Ecto neural progenitor cell (in vitro differentiated cells): Measurements from ENCODE around the gene ADORA1.

ENCODE experiments used
- DNase-seq: peaks from one replicate; pipeline ENCODE4 v3.0.0-alpha.2; 2018; ENCODE audit warnings: low spot score

ADORA1 gene

GRCh38 chr1:203186446-203187303, 59.1 kb downstream of the ADORA1 start, which contains the start of gene CHI3L1:
Gene CHI3L1, minus strand, starts transcription at chr1:203186704. Its CDS starts 81 bp downstream, at chr1:203186623.
- DNase-seq: no peak

- DNase-seq: no peak
Measured at GRCh38 chr1:203187304-203187685, 59.8 kb downstream of the ADORA1 start.

GRCh38 chr1:203187689-203188264, 60.3 kb downstream of the ADORA1 start:
- no peak for DNase-seq

GRCh38 chr1:203188686-203189232, 61.2 kb downstream of the ADORA1 start:
- no peak for DNase-seq

- DNase-seq: no peak
Measured at GRCh38 chr1:203189951-203190352, 62.4 kb downstream of the ADORA1 start.

- no peak for DNase-seq
Measured at GRCh38 chr1:203190949-203191348, 63.4 kb downstream of the ADORA1 start.

GRCh38 chr1:203196371-203196770, 68.8 kb downstream of the ADORA1 start:
- DNase-seq: no peak

GRCh38 chr1:203197625-203198024, 70.1 kb downstream of the ADORA1 start:
- no peak for DNase-seq

GRCh38 chr1:203199002-203199401, 71.5 kb downstream of the ADORA1 start:
- DNase-seq: no peak

- DNase-seq: no peak
Measured at GRCh38 chr1:203199481-203199815, 71.9 kb downstream of the ADORA1 start.

- DNase-seq: no peak
Measured at GRCh38 chr1:203199816-203200571, 72.5 kb downstream of the ADORA1 start.

- no peak for DNase-seq
Measured at GRCh38 chr1:203200916-203201315, 73.4 kb downstream of the ADORA1 start.

GRCh38 chr1:203201516-203202205, 74.1 kb downstream of the ADORA1 start:
- DNase-seq: no peak

- no peak for DNase-seq
Measured at GRCh38 chr1:203202431-203203245, 75.1 kb downstream of the ADORA1 start.

- no peak for DNase-seq
Measured at GRCh38 chr1:203204756-203205155, 77.2 kb downstream of the ADORA1 start.

- DNase-seq: no peak
Measured at GRCh38 chr1:203206129-203206687, 78.7 kb downstream of the ADORA1 start.

- no peak for DNase-seq
Measured at GRCh38 chr1:203207751-203208150, 80.2 kb downstream of the ADORA1 start.

GRCh38 chr1:203208181-203208580, 80.7 kb downstream of the ADORA1 start:
- DNase-seq: no peak

- no peak for DNase-seq
Measured at GRCh38 chr1:203210350-203210749, 82.8 kb downstream of the ADORA1 start.

- DNase-seq: no peak
Measured at GRCh38 chr1:203210988-203211387, 83.5 kb downstream of the ADORA1 start.

- no peak for DNase-seq
Measured at GRCh38 chr1:203211812-203212211, 84.3 kb downstream of the ADORA1 start.
